ENCODE measurements around the gene LSR.
"Not testable (repeated sequence)": the region's sequence is repeated elsewhere in the genome, so short reads cannot be mapped to it uniquely, and the experiment has no call there.

The LSR gene

DNA sequence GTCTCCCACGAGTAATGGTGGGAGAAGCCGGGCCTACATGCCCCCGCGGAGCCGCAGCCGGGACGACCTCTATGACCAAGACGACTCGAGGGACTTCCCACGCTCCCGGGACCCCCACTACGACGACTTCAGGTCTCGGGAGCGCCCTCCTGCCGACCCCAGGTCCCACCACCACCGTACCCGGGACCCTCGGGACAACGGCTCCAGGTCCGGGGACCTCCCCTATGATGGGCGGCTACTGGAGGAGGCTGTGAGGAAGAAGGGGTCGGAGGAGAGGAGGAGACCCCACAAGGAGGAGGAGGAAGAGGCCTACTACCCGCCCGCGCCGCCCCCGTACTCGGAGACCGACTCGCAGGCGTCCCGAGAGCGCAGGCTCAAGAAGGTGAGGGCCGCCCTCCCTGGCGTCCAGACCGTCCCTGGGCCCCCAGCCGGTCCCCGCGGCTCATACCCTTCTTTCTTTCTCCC lies 18.6 kb downstream of the LSR start:
- DNase-seq (ENCODE audit: low spot score): no peak

DNA sequence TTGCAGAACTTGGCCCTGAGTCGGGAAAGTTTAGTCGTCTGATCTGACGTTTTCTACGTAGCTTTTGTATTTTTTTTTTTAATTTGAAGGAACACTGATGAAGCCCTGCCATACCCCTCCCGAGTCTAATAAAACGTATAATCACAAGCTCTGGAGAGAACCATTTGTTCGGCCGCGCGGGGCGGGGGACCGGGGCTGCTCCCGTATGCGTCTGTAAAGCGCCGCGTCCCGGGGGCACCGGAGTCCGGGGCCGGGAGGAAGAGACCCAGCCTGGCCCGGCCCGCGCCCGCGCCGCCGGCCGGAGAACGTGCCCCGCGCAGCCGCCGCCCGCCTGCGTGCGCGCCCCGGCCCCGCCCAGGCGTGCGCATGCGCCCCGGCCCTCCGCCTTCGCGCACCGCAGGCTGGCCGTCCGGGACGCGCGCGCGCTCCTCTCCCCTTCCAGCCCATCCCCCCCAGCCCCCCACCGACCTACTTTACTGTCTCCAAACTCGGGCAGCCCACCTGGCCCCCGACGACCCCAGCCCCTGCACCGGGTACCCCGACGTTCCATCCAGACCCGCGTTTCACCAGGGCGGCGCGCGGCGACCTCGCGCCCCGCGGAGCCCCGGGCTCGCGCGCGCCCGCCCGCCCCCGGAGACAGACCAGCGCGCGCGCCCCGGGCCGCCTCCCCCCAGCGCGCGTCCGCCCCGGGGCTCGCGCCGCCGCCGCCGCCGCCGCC lies 19.2 kb downstream of the LSR start:
- peak; percentile 74 for DNase-seq (ENCODE audit: low spot score)

DNA sequence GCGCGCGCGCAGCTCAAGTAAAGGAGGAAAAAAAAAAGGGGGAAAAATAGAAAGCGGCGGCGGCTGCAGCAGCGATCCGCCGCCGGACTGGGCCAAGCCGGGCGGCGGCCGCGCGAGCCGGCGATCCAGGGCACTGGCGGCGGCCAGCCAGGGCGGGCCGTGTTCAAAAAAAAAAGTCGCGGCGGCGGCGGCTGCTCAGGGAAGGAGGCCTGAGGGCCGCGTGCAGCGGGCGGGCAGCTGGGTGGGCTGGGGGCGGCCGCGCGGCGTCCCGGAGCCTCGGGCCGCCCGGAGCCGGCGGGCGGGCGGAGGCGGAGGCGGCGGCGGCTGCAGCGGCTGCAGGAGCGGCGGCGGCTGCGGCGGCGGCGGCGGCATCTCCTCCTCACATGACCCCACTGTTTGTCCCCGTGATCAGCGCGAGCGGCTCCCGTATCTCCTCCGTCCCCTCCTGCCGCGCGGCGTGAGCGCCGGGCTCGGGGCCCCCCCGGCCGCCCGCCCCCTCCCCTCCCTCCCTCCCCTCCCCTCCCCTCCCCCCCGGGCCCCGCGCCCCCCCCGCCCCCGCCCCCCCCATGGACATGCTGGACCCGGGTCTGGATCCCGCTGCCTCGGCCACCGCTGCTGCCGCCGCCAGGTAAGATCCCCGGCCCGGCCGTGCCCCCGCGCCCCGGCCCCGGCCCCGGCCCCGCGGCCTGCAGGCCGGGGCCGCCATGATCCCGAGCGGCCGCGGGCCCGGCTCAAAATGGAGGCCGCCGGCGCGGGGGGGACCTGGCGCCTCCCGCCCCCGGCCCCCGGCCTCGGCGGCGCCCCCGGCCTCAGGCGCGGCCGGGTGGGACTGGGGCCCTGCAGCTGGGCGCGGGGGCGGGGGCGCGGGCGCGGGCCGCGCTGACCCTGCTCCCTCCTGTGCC lies 20.0 kb downstream of the LSR start, which contains the start of gene USF2:
Gene USF2 (plus strand): TSS at position 427 of the 902 bp plus-strand sequence. CDS start 140 bp downstream, at position 567.
- peak; percentile 55 for DNase-seq (ENCODE audit: low spot score)

DNA sequence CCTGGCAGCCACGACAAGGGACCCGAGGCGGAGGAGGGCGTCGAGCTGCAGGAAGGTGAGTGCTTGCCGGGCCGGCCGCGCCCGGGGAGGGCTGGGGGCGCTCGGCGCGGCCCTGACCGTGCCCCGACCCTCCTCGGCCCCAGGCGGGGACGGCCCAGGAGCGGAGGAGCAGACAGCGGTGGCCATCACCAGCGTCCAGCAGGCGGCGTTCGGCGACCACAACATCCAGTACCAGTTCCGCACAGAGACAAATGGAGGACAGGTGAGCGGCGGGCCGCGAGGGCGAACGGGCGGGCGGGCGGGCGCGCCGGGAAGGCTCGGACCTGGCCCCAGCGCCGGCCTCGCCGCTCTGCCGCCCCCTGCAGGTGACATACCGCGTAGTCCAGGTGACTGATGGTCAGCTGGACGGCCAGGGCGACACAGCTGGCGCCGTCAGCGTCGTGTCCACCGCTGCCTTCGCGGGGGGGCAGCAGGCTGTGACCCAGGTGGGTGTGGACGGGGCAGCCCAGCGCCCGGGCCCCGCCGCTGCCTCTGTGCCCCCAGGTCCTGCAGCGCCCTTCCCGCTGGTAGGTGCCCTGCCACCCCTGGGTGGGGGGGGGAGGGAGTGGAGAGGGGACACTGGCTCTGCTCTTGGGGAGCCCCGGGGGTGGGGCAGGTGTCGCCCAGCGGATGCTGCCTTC lies 20.8 kb downstream of the LSR start:
- DNase-seq (ENCODE audit: low spot score): peak; percentile 78

DNA sequence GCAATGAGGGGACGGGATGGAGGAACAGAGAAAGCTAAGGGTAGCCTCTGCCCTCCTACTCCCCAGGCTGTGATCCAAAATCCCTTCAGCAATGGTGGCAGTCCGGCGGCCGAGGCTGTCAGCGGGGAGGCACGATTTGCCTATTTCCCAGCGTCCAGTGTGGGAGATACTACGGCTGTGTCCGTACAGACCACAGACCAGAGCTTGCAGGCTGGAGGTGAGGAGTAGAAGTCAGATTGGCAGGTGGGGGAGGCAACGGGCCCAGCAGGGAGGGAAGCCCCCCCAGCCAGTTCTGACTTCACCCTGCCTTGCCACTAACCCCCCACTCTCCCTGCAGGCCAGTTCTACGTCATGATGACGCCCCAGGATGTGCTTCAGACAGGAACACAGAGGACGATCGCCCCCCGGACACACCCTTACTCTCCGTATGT lies 21.6 kb downstream of the LSR start:
- no peak for DNase-seq (ENCODE audit: low spot score)

DNA sequence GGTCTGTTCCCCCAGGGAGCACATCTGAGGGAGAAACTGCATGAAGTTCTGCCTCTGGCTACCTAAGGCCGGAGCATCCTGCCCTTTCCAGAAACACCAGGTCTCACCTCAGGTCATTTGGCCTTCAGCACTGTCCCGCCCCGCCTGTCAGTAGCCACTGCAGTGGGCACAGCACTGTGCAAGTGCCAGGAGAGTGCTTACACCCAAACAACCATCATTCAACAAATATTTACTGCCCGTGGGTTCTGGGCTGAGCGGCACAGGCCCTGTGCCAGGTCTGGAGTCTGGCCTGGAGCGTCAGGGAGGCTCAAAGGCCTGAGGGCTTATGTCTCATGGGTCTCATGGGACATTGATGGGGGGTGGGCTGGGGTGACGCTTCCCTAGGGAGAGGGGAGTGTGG lies 22.7 kb downstream of the LSR start:
- DNase-seq (ENCODE audit: low spot score): no peak

GRCh38 chr19:35272122-35272719 lies 23.4 kb downstream of the LSR start:
- DNase-seq (ENCODE audit: low spot score): no peak

DNA sequence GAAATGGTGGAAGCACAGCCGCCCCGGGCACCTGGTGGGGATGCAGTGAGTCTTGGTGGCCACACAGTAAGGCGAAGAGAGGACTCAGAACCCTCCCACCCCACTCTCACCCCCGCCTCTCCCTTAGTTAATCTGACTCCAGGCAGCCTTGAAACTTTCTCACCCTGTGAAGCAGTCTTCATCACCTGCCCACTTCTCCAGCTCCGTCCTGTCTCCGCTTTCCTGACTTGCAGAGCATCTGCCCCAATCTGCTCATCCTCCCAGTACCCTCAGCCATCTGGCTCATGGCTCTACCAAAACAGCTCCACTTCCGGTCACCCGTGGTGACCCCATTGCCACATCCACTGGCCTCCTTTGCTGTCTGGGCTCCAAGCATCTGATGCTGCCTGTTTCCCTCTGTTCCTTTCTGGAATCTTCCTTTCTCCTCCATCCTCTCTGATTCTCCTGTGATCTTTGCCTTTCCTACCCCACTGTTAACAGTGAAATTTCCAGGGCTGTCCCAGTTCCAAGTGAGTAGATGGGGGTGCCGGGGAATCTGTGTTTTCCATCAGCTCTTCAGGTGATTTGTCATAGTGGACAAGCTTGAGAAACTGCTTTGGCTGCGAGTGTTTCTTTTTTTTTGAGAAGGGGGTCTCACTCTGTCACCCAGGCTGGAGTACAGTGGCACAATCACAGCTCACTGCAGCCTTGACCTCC lies 24.3 kb downstream of the LSR start:
- DNase-seq (ENCODE audit: low spot score): no peak

DNA sequence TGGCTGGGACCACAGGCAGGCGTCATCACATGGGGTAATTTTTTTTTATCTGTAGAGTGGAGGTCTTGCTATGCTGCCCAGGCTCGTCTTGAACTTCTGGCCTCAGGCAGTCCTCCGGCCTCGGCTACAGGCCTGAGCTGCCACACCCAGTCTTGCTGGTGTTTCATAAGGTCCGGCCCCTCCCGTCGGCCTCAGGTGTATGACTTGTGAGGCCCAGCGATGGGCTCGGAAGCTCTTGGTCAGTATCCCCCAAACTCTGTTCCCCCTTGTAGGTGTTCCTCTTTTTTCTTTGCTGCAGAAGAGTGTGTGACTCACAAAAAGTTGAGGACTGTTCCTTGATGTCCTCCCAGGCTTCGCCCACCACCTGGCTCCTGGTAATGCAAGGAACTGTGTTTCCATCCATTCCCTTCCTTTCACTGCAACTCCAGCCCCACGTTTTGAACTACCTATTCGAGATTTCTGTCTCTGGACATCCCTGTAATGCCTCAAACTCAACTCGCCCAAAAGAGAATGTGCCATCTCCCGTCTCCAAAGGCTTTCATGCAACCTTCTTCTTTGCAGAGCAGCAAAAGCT lies 25.0 kb downstream of the LSR start:
- DNase-seq (ENCODE audit: low spot score): no peak

DNA sequence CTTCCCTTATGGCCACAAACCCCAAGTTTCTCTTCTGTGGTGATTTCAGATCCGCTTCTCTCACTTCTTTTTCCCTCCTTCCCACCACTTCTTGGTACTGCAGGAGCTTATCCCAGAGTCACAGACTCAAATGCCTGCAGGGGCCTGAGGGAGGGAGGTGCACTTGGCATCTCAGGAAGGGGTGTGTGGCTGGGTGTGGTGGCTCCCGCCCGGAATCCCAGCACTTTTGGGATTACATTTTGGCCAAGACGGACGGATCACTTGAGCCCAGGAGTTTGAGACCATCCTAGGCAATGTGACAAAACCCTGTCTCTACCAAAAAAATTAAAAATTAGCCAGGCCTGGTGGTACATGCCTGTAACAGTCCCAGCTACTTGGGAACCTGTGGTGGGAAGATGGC lies 25.5 kb downstream of the LSR start:
- DNase-seq (ENCODE audit: low spot score): no peak

DNA sequence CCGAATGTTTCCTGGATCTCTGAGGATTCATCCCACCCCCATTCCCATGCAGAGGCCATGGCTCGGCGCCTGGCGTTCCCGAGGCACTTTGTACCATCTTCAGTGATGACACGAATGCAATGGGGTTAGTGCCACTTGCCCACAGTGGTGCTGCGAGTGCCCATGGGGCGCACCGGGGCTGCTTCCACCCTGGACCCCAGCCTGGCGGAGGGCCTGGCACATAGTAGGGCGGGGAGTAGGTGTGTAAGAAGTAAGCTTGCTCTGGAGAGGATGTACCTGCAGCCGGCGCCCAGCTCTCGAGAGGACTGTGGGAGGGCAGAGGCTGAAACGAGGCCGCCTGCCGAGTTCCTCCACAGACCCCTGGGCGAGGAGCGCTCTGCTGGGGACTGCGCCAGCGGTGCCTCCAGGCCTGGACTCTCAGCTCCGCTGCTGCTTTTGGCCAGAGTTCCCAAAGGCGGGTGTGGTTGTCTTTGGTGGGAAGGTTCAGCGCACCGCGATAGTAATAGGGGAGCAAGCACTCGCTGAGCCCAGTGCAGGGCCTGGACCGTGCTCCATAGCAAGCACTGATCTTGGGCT lies 28.0 kb downstream of the LSR start:
- no peak for DNase-seq (ENCODE audit: low spot score)

DNA sequence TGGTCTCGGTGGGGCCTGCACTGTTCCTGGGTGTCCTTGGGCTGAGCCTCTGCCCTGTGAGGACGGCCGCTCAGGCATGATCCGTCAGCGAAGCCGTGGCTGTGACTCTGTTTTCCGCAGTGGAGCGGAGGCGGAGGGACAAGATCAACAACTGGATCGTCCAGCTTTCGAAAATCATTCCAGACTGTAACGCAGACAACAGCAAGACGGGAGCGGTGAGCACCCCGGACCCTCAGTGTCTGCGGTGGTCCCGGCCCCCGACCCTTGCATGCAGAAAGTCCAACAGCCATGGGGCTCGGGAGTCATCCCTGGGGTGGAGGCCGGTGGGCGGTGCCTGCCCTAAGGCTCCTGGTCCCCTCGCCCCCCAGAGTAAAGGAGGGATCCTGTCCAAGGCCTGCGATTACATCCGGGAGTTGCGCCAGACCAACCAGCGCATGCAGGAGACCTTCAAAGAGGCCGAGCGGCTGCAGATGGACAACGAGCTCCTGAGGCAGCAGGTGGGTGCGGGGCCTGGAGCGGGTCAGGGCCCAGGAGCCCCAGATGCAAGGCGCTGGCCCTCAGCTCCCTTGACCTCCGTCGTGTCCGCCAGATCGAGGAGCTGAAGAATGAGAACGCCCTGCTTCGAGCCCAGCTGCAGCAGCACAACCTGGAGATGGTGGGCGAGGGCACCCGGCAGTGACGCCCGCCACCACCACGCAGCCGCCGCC lies 29.9 kb downstream of the LSR start:
- DNase-seq (ENCODE audit: low spot score): no peak

DNA sequence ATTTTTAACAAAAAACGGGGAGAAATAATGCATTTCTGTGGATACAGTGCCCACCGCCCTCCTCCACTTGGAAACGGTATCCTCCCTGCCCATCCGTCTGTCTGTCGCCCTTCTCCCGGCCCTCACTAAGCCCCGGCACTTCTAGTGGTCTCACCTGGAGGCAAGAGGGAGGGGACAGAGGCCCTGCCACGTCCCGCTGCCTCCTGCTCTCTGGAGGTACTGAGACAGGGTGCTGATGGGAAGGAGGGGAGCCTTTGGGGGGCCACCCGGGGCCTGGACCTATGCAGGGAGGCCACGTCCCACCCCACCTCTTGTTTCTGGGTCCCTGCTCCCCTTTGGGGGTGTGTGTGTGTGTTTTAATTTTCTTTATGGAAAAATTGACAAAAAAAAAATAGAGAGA lies 30.6 kb downstream of the LSR start:
- DNase-seq (ENCODE audit: low spot score): no peak

- DNase-seq (ENCODE audit: low spot score): no peak
Observed at GRCh38 chr19:35279985-35280821, 31.4 kb downstream of the LSR start.

GRCh38 chr19:35281303-35281702 lies 32.5 kb downstream of the LSR start:
- no peak for DNase-seq (ENCODE audit: low spot score)

GRCh38 chr19:35284153-35285094 lies 35.6 kb downstream of the LSR start:
- DNase-seq (ENCODE audit: low spot score): no peak

GRCh38 chr19:35285095-35285449 lies 36.3 kb downstream of the LSR start:
- DNase-seq (ENCODE audit: low spot score): no peak

DNA sequence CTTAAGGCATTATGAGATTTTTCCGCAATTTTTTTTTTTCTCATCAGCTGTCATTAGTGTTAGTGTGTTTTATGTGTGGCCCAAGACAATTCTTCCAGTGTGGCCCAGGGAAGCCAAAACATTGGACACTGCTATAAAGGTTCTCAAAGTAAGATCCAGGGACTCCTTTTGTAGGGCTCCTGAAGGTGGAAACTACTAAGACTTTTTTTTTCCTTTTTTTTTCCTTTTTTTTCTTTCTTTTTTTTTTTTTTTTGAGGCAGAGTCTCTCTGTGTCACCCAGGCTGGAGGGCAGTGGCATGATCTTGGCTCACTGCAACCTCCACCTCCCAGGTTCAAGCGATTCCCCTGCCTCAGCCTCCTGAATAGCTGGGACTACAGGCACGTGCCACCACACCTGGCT lies 36.7 kb downstream of the LSR start:
- DNase-seq (ENCODE audit: low spot score): not testable (repeated sequence)

All from CD4-positive, alpha-beta T cell treated with Interleukin-6 at 100 ng/mL for 8 hours (primary cell).